GM21526 (cell line): ENCODE data around the gene FOXS1.

Experiments
- ATAC-seq: cut with Tn5 transposase; IDR thresholded peaks from one replicate; pipeline ENCODE4 v1.9.1; 2021; ENCODE audit warnings: moderate library complexity; ENCODE audit not compliant: unreplicated experiment, low FRiP score

The FOXS1 gene

DNA sequence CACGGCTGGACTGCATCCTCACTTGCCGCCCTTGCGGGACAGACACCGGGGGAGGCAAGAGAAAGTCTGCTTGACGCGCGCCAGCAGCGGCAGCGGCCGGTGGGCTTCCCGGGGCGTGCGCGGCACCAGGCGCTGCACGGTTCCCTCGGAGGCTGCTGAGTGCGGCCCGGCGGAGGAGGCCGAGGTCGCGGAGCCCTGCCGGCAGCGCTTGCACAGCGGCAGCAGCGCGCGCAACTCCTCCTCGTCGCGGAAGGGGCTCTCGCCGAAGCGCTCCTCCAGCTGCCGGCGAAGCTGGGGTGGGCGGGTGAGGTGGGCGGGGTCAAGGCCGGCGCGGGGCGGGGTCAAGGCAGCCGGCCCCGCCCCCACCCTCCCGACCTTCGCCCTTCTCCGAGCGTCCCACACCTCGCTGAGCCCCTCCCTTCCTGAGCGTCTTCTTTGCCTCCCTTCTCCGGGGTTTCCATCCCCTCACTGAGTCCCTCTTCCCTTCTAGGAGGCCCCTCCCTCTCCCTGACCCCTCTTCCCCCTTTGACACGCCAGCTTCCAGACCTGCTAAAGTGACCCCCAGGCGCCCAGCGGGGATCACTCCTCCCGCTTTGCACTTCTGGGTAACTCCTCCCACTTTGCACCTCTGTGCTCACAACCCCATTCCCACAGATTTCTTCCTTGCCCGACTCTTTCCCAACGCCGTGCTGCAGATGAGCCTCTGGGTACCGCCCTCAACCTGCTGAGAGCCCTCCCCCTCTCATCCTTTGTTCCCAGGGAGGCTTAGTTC, 16.2 kb upstream of the FOXS1 start:
- ATAC-seq, result peak; percentile 53

DNA sequence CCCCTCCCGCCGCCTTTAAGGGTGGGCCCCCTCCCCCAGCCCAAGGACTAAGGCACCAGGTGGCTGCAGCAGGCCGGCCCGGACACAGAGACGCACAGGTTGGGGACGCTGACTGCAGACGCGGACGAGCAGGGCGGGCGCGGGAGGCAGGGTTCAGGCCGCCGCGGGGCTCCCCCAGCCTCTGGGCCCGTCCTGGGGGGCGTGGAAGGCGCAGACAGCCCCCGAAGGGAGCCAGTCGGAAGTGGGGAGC, 15.7 kb upstream of the FOXS1 start:
- ATAC-seq, result peak; percentile 20

DNA sequence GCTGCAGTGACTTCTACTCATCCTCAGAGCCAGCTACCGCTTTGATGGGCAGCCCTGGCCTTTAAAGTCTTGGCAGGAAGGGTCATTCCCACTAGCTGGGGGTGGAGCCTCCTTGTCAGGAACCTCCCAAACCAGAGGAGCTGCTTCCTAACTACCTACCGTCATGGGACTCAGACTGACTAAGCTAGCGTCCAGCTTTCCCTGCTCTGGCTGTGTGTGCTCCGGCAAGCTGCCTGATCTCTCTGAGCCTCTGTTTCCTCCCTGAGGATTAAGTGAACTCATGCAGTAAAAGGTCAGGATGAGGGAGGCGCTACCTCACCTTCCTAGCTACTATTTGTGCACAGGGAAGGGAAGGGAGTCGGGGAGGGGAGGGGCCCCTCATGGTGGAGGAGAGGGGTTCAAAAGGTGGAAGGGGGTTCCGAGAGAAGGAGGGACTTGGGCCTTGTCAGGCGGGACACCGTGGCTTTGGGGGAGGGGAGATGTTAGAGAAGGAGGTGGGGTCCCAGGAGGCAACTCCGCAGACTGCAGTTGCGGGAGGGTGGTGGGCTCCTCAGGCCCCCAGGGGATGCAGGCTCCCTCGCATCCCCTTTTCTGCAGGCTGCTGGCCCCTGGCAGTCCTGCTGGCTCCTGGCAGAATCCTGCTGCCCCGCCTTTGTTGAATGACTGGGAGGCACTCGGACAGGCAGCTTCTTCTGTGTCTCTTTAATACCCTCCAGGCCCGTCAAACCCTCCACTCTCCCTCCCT, 15.2 kb upstream of the FOXS1 start:
- no peak for ATAC-seq

DNA sequence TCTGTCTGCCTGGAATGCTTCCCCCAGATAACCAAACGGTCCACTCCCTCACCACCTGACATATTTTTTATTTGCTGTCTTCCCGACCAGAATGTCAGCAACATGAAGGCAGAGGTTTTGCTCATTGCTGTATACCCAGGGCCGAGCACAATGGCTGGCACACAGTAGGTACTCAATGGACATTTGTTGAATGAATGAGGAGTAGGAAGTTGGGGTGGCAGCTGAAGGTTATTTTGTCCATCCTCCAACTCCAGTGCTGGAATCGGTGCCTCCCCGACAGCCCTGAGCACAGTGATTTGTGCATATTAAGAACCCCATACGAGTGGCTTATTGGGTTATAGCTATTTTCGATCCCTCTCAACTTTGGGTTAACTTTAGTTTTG, 14.6 kb upstream of the FOXS1 start:
- no peak for ATAC-seq

DNA sequence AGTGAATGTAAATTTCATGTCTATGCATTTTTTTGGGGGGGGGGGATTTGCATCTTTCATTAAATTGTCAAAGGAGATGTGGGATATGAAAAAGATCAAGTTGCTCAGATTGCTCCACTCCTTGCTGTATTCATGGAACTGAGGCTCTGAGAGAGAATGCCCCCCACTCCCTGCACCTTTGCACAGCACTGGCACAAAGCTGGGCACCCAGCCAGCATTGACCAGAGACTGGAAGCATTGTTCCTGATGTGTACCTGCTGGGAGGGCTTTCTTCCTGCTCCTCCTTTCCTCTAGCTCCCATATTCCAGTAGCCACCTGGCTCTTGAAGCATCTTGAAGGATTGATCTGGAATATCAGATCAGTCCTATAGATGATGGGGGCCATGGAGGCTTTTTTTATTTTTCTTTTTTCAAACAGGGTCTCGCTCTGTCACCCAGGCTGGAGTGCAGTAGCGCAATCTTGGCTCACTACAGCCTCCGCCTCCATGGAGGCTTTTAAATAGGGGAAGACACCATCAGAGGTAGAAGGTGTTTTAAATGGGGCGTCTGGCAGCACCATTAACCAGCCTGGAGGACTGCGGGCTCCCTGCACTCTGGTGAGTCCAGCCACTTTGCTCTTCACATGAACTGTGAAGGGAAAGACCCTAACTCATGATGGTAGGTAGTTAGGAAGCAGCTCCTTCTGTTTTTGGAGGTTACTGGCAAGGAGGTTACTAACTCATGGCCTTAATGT, 14.0 kb upstream of the FOXS1 start:
- ATAC-seq, result no peak

DNA sequence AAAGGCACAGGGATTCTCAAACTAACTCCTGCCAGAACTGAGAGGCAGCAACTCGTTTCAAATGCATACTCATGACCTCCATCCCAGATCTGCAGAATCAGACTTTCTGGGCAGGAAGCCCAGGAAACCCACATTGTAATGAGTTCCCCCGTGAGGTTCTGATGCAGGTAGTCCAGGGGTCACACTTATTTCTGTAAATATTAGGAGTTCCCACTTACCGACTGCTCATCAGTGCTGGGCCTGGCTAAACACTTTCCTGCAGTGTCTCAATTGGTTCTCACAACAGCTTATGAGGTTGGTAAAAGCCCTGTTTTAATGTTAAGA, 13.3 kb upstream of the FOXS1 start:
- no peak for ATAC-seq

DNA sequence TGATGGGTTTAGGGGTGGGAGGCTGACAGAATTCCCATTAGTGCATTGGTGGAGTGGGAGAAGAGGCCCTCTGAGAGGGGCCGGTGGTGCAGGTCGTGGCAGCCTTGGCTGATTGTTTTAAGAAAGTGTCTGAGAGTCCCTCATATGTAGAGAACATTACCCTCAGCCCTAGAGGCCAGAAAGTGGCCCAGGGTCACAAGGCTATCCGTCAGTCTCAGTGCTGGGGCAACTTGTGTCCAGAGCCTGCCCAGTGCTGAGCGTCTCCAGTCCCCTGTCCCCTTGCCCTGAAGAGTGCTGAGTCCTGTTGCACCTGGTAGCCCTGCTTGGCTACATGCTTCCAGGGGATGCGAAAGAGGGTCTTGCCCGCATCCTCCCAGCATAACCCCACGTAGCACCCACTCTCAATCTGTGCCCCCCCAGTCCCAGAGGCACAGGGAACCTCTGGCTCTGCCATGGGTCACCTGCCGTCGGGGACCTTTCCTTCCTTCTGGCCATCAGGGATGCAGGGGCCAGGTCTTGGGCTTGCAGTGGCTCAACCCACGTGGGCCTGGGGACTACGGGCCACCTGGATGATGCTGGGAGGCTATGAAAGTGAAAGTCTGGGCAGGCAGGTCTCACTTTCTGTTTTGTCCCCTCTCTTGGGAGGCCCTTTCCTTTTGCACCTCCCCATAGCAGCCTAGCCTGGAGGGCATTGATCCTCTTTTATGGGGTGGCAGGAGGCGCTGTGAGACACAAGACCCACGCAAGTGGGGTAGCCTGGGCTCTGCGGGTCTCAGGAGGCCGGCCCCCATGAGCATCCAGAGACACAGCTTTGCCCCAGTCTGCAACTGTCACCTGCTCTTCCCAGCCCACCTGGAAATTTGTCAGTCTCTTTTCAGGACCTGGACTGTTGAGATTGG, 12.7 kb upstream of the FOXS1 start:
- no peak for ATAC-seq

DNA sequence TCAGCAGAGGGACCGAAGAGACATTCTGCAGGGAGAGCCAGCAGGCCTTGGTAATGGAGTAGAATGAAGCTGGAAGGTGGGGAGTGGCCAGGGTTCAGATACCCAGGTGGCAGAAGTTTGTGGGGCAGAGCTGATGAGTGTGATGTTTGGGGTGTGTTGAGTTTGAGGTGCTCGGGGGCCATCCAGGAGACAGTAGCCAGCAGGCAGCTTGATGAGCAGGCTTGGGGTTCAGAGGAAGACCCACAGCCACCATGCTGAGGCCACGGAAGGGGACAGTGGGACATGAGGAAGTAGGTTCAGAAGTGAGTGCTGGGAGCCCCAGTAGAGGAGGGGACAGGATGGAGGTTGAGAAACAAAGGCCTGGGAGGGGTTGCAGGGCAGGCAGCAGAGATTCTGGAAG, 11.1 kb upstream of the FOXS1 start:
- no peak for ATAC-seq

DNA sequence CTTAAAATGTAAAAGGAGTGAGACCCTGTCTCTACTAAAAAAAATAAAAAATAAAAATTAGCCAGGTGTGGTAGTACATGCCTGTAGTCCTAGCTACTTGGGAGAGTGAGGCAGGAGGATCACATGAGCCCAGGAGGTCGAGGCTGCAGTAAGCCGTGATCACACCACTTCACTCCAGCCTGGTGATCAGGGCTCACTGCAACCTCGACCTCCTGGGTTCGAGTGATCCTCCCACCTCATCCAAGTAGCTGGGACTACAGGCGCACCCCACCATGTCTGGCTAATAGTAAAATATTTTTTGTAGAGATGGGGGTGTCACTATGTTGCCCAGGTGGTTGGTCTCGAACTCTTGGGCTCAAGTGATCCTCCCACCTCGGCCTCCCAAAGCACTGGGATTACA, 8.1 kb upstream of the FOXS1 start:
- ATAC-seq, result no peak

DNA sequence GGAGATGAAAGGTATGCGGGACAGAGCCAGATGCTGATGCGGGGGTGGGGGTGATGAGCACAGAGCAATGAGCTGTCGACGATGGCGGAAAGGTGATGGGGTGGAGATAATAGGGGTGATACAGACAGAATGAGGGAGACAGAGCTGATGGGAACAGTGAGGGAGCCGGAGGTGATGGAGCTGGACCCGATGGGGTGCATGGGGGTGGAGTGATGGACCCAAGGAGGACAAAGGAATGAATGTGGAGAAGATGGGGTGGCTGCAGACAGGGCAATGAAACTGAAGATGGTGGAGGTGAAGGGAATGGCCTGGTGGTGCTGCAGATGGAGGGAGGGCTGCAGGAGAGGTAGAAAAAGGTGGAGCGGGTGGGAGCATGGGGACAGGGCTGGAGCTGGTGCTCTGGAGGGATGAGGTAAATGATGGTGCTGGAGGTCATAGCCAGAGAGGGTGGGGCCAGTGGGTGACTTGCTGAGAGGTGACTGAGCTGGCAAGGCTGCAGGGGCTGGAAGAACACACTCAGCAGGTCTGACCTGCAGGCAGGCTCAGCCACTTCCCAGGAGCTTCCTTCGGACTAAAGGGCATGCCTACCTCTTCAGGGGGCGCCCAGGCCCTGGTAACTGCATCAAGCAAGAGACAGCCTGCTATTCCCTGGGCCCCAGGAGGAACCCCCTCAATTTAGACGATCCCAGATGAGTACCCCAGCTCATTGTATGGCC, 6.0 kb upstream of the FOXS1 start:
- ATAC-seq, result no peak

DNA sequence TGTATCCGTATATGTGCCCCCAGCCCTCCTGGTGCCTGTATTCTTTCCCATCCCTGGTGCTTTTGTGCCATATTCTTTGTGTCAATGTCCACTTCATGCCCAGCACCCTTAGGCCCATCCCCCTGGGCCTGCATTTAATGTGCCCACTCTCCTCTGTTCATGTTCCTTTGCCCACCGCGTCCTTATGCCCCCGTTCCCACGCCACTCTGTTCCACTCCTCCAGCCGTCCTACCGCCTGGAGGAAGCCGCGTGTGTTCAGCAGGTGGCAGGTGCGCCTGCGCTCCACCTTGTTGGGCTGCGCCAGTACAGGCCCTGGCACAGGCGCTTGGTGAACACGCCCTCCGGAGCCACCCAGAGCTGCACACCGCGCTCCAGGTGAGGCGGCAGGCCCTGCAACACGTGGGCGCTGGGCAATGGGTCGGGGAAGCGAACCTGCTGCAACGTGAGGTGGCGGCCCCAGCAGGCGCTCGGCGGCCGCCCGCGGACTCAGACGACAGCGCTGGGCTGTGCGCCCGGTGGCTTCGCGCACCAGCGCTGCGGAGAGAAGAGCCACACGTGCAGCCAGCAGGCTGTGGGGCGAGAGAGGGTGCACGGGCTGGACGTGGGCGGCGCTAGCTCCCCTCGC, 4.0 kb upstream of the FOXS1 start:
- ATAC-seq, result no peak

DNA sequence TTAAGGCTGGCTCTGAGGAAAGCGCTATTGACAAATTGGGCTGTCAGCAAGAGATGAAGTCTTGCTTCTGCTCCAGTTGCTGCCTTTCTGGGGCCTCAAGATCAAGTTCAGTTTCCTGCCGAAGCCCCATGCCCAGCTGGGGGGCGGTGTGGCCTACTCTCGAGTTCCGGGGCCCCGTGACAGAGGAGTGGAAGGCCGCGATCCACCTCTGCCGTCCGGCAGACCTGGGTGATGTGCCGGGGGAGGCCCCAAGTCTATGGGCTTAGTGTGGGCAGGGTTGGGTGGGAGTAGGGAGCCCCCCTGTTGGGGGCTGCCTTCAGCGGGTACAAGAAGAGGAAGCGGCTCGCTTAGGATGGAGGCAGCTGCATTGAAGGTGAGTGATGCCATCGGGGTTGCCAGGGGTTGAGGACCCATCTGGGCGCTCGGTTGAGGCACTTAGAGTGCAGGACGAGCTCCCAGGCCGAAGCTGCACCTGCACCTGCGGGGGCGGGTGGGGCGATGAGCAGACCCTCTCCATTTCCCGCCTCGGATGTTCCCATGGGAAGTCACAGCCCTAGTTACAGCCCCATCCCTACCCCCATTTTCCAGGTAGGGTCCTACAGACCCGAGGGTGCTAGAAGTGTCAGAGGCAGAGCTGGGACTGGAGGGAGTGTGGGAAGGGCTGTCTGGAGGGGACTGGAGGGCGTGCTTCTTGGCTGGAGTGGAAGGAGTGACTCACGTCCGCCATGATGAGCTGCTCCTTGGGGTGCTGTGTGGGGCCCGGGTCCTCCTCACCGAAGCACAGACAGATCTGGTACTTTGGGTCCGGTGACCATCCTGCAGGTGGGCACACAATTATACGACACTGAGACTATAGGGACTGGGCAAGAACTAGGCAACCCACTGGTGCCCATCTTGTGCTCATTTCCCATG, 2.9 kb upstream of the FOXS1 start:
- no peak for ATAC-seq

DNA sequence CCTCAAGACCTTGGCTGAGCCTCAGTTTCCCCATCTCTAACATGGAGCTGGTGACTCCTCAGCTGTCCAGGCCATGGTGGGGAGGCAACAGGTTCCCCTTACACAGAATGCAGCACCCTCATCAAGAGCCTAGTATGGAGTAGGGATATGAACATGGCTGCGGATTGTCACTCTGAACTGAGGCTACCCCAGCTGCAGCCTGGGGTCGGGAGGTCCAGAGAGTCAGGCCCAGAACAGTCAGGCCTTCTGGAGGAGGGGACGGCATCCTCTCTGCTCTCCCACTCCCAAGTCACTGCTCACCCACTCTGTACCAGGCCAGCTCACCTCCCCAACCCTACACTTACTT, 1.4 kb upstream of the FOXS1 start:
- no peak for ATAC-seq

DNA sequence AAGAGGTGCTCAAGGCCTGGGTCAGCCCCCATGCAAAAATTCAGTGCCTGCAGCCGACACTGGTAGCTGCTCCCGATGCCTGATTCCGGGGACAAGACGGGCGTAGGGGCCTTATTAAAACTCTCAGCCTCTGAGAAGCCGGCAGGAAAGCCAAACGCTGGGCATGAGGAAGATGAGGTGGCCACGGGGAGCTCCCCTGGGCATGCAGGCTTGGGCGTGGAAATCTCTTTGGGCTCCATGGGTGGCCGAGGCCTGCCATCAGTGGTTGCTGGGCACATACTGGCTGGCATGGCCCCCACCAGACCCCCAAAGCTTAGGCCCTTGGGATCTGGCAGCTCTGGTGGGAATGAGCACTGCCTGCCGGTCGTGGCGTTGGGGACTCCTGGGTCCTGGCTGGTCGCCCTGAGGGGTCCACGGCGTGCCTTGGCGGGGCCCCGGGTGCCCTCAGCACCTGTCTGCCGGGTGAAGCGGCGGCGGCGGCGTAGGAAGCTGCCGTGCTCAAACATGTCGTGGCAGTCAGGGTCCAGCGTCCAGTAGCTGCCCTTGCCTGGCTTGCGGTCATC, 586 bp downstream of the FOXS1 start:
- no peak for ATAC-seq

DNA sequence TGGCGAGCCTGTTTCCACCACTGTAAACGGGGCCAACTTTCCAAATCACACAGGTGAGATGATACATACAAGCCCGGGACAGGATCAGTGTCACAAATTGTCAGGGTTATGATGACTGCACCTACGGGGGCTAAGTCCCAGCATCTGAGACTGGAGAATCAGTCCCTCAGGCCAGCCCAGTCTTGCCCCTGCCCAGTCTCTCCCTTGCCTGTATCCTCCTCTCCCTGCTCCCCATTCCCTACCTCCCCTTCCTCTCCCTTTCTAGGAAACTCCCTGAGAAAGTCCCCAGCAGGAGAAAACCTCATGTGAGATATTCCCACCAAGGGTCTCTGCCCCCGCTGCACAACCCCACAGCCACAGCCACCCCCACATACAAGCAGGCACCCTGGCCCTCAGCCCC, 1.5 kb downstream of the FOXS1 start:
- no peak for ATAC-seq

DNA sequence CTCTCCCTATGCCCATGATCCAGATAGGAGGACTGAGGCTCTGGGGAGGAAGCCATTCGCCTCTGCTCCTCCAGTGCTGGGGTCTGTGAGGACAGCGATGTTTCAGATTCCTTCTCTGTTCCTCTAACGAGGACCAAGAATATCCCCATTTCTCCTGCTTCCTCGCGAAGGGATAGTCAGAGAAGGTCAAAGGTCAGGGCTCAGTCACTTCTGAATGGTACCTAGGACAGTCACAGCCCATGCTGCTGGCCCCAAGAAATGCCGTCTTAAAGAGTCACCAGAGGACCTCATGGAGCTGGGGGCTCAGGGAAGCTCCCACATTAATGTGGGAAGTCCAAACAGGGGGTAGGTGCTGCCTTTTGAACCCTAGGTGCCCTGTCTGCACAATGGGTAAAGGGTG, 2.1 kb downstream of the FOXS1 start:
- ATAC-seq, result no peak

DNA sequence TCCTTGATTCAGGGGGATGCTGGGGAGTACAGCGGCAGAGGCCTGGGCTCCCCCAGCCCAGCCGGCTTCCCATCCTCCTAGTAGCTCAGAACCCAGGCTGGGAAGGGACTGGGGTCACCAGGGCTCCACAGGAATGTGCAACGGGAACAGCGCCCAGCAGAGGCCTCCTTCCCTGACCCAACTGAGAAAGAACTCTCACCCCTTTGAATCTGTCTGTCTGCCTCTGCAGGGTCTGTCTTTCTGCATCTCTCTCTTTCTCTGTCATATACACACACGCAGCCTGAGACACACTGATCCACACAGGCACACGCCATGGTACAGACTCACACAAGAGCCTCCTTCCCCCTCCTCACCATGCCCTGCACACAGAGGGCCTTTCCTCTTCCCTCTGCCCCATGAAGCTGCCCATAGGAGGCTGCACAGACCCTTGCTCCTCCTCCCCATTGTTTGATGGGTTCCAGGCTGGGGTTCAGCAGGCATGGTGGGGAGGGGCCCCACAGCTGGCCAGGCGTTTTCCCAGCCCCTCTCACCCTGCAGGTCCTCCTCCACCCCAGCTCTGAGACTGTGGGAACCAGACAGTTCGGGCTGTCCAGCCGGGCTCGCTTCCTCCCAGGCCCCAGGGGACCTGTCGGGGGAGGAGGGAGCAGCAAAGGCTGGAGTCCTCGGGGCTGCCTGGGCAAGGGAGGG, 2.8 kb downstream of the FOXS1 start:
- ATAC-seq, result no peak

DNA sequence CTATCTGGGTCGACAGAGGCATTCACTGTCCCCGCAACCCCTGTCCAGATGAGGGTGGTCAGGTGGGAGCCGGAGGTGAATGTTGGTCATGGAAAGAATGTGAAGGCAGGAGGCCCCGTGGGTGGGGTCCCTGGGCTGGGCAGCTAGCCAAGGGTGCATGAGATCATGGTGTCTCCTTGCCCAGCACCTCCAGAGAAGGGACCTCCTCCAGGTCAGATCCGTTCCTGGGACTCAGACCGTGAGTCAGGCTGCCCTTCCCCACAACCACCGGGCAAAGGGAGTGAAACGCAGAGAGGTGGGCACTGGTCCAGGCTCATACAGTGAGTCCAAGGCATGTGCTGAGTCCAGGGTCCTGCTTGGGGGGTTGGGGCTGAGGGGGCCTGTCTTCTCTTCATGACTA, 3.5 kb downstream of the FOXS1 start:
- no peak for ATAC-seq
